Fibroblast of lung (primary cell): ENCODE measurements around the gene SEC14L5. TPM values are rescaled to one million over a fixed set of nuclear protein-coding genes. Genes with fewer than 3 reads are reported as not detected.

ENCODE experiments used
- DNase-seq, 2 donors: peaks; one replicate each; pipeline versions ENCODE4 v3.0.0 to v3.0.0-alpha.2; 2010; ENCODE audit warnings: low read depth in 2 of 2
- H2AFZ ChIP-seq: 2 replicates; pipeline ENCODE4 v1.5.1; 2012; ENCODE audit warnings: low read length, control low read depth, inconsistent platforms
- H3K27ac ChIP-seq: 2 replicates; pipeline ENCODE4 v1.5.1; 2011; ENCODE audit warnings: low read length, control low read depth; ENCODE audit not compliant: insufficient read depth
- H3K27me3 ChIP-seq: 2 replicates; pipeline ENCODE4 v1.5.1; 2011; ENCODE audit warnings: mild to moderate bottlenecking, low read length; ENCODE audit not compliant: control insufficient read depth, insufficient read depth
- H3K36me3 ChIP-seq: 2 replicates; pipeline ENCODE4 v1.5.1; 2011; ENCODE audit warnings: low read length; ENCODE audit not compliant: control insufficient read depth, insufficient read depth
- H3K4me1 ChIP-seq: 2 replicates; pipeline ENCODE4 v1.5.1; 2011; ENCODE audit warnings: low read length; ENCODE audit not compliant: control insufficient read depth, insufficient read depth; ENCODE audit errors: extremely low read depth
- H3K4me2 ChIP-seq: 2 replicates; pipeline ENCODE4 v1.5.1; 2011; ENCODE audit warnings: low read length, control low read depth; ENCODE audit not compliant: insufficient read depth; ENCODE audit errors: extremely low read depth
- H3K4me3 ChIP-seq, 4 experiments: fragments of 200-600 bp in 1 of 4; sonication (generic) in 1 of 4; replicated peaks in 1 of 4; 2 replicates each; pipeline ENCODE4 v1.5.1; 2011 to 2016; ENCODE audit warnings: low read length in 4 of 4, low read depth in 3 of 4, mild to moderate bottlenecking in 3 of 4, control low read depth in 2 of 4, inconsistent platforms in 1 of 4, mixed read lengths in 1 of 4; ENCODE audit not compliant: insufficient read depth in 1 of 4; ENCODE audit errors: control extremely low read depth in 1 of 4
- H3K79me2 ChIP-seq: 2 replicates; pipeline ENCODE4 v1.5.1; 2012; ENCODE audit warnings: mild to moderate bottlenecking, low read length, inconsistent platforms; ENCODE audit not compliant: control insufficient read depth, insufficient read depth
- H3K9ac ChIP-seq: 2 replicates; pipeline ENCODE4 v1.5.1; 2011; ENCODE audit warnings: mild to moderate bottlenecking, low read length, control low read depth; ENCODE audit not compliant: insufficient read depth
- H3K9me3 ChIP-seq: 2 replicates; pipeline ENCODE4 v1.5.1; 2012; ENCODE audit warnings: low read depth, low read length; ENCODE audit not compliant: control insufficient read depth, insufficient read depth
- H4K20me1 ChIP-seq: 2 replicates; pipeline ENCODE4 v1.5.1; 2011; ENCODE audit warnings: low read length; ENCODE audit not compliant: control insufficient read depth, insufficient read depth; ENCODE audit errors: extremely low read depth
- CTCF ChIP-seq, 2 donors: IDR thresholded peaks in 1 of 2; conservative IDR thresholded peaks in 1 of 2; 1 replicate in 1 of 2; 2 replicates in 1 of 2; pipeline ENCODE4 v1.5.1; 2011 to 2012; ENCODE audit warnings: low read length in 2 of 2, control low read depth in 1 of 2, inconsistent platforms in 1 of 2, low read depth in 1 of 2, mild to moderate bottlenecking in 1 of 2
- EZH2 ChIP-seq: IDR thresholded peaks from 2 replicates; pipeline ENCODE4 v1.5.1; 2012; ENCODE audit warnings: low read length, control low read depth, mild to moderate bottlenecking; ENCODE audit errors: missing control alignments
- polyA plus RNA-seq, 2 donors: library from polyadenylated mRNA; depleted of rRNA in 1 of 2; stranded (reverse) in 1 of 2; unstranded in 1 of 2; fragments of >200 nt; gene quantifications; 2 replicates each; pipeline ENCODE4 v1.2.1, GENCODE V29; 2011 to 2012; ENCODE audit warnings: missing spikeins in 1 of 2
- total RNA-seq: library from RNA; depleted of rRNA; stranded (reverse); fragments of >200 nt; gene quantifications from 2 replicates; pipeline ENCODE4 v1.2.1, GENCODE V29; 2014

Gene SEC14L5
- total and polyA plus RNA-seq, 2 donors (not counting 1 experiment from before 2014, with no cell fraction given) = 0.05 to 0.99 TPM

DNA sequence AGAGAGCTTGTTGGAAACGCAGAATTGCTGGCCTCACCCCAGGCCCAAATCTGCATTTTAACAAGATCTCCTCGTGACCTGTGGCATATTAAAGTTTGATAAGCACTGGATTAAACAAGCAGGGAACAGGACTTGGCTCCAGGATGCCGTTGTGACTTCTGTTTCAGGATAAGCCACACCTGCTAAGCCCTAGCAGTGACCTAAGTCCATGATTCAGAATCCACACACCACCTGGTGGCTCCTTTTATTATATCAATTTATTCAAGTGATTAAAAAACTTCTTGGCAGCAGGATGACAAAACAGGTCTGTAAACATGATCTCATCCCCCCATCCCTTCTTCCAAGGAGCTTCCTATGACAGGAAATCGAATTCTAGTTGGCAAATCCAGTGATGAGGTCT is 66.5 kb downstream of the SEC14L5 start:
- Histone ChIP-seq H3K27ac (no peak overlapping the region), H2AFZ (no peak overlapping the region), H3K4me1 (no peaks in the 10 kb centered on the region), H3K27me3 (no peaks in the 10 kb centered on the region), H3K9me3 (no peaks in the 10 kb centered on the region), H3K4me3 (no peak overlapping the region), H4K20me1 (no peaks in the 10 kb centered on the region), H3K9ac (no peak overlapping the region), H3K79me2 (no peaks in the 10 kb centered on the region), H3K36me3 (no peaks in the 10 kb centered on the region), H3K4me2 (no peak overlapping the region)
- peak; percentile 16 to 20 for DNase-seq
- no peak for TF ChIP-seq EZH2
- no peak for TF ChIP-seq CTCF (conservative IDR thresholded peaks at IDR 0.05 in 1 of 2, IDR thresholded peaks at IDR 0.05 in 1 of 2; ENCODE audit: low read depth in 1 of 2, low read length in 2 of 2)

- H3K27me3 ChIP-seq = no peaks in the 10 kb centered on the region
- DNase-seq = no peak
- H2AFZ ChIP-seq = no peak overlapping the region
- H3K4me1 ChIP-seq = no peaks in the 10 kb centered on the region
- H3K79me2 ChIP-seq = no peaks in the 10 kb centered on the region
- no peak overlapping the region for H3K27ac ChIP-seq
- no peaks in the 10 kb centered on the region for H3K9me3 ChIP-seq
- peak in 1 of 2 donors; percentile 42 for TF ChIP-seq CTCF (conservative IDR thresholded peaks at IDR 0.05 in 1 of 2, IDR thresholded peaks at IDR 0.05 in 1 of 2; ENCODE audit: low read depth in 1 of 2, low read length in 2 of 2)
- no peak for TF ChIP-seq EZH2
- H3K36me3 ChIP-seq = no peaks in the 10 kb centered on the region
- H4K20me1 ChIP-seq = no peaks in the 10 kb centered on the region
- no peak overlapping the region for H3K9ac ChIP-seq
- no peak overlapping the region for H3K4me3 ChIP-seq
- H3K4me2 ChIP-seq = no peak overlapping the region
Measured at GRCh38 chr16:5025171-5025632, 67.1 kb downstream of the SEC14L5 start.

DNA sequence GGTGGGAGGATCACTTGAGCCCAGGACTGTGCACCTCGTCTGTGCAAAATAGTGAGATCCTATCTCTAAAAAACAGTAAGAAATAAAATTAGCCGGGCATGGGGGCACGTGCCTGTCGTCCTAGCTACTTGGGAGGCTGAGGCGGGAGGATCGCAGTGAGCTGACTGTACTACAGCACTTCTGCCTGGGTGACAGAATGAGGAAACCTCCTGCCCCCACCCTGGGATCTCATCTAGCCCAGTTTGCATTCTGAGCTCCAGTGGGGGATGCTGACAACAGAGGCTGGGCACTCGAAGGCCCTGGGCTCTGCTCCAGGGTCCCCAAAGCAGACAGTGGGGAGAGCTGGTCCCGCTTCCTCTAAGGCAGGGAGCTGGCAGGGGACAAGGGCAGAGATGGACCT is 68.5 kb downstream of the SEC14L5 start:
- no peak for TF ChIP-seq EZH2
- no peak for TF ChIP-seq CTCF (conservative IDR thresholded peaks at IDR 0.05 in 1 of 2, IDR thresholded peaks at IDR 0.05 in 1 of 2; ENCODE audit: low read depth in 1 of 2, low read length in 2 of 2)
- no peaks in the 10 kb centered on the region for H3K4me1 ChIP-seq
- no peaks in the 10 kb centered on the region for H3K9me3 ChIP-seq
- H3K79me2 ChIP-seq = no peaks in the 10 kb centered on the region
- H3K27ac ChIP-seq = no peak overlapping the region
- H3K36me3 ChIP-seq = no peaks in the 10 kb centered on the region
- H3K27me3 ChIP-seq = no peaks in the 10 kb centered on the region
- no peak overlapping the region for H3K4me3 ChIP-seq
- no peak overlapping the region for H3K4me2 ChIP-seq
- no peak for DNase-seq
- H2AFZ ChIP-seq = no peak overlapping the region
- H3K9ac ChIP-seq = no peak overlapping the region
- no peaks in the 10 kb centered on the region for H4K20me1 ChIP-seq
